Hypothalamus (tissue), 51 donors: Measurements from ENCODE around the gene KRT13.
"Not testable (repeated sequence)": the region's sequence is repeated elsewhere in the genome, so short reads cannot be mapped to it uniquely, and the experiment has no call there.

Experiments
- DNase-seq, 51 donors: peaks; one replicate each; lab custom pipeline; 2025; lab: John Stamatoyannopoulos, UW

The KRT13 gene

GRCh38 chr17:41505007-41505808, at the start of gene KRT13:
Gene KRT13, minus strand, starts transcription at chr17:41505612. Its CDS starts 62 bp downstream, at chr17:41505550.
- DNase-seq = no peak

GRCh38 chr17:41553987-41554680, 48.7 kb upstream of the KRT13 start:
- no peak for DNase-seq

- no peak for DNase-seq
These were observed 47.8 kb upstream of the KRT13 start for GRCh38 chr17:41553176-41553575.

- DNase-seq = no peak
These were observed 47.0 kb upstream of the KRT13 start for GRCh38 chr17:41552455-41552854.

GRCh38 chr17:41551365-41551764, 46.0 kb upstream of the KRT13 start:
- no peak for DNase-seq

- no peak for DNase-seq
These were observed 44.2 kb upstream of the KRT13 start for GRCh38 chr17:41549596-41550039.

GRCh38 chr17:41548844-41549595, 43.6 kb upstream of the KRT13 start:
- DNase-seq = peak in 49 of 51 donors; percentile 2 to 77 (median 37)

- DNase-seq = peak in 5 of 51 donors; percentile 3 to 63 (median 6)
These were observed 42.8 kb upstream of the KRT13 start for GRCh38 chr17:41547921-41548843.

- no peak for DNase-seq
These were observed 42.0 kb upstream of the KRT13 start for GRCh38 chr17:41547378-41547841.

- DNase-seq = no peak
These were observed 41.4 kb upstream of the KRT13 start for GRCh38 chr17:41546819-41547218.

GRCh38 chr17:41545829-41546410, 40.5 kb upstream of the KRT13 start:
- no peak for DNase-seq

- no peak for DNase-seq
These were observed 39.5 kb upstream of the KRT13 start for GRCh38 chr17:41544935-41545334.

GRCh38 chr17:41544491-41544892, 39.1 kb upstream of the KRT13 start:
- DNase-seq = no peak

- not testable (repeated sequence) for DNase-seq
These were observed 37.4 kb upstream of the KRT13 start for GRCh38 chr17:41542786-41543185.

- DNase-seq = no peak
These were observed 36.9 kb upstream of the KRT13 start for GRCh38 chr17:41542357-41542756.

- no peak for DNase-seq
These were observed 35.7 kb upstream of the KRT13 start for GRCh38 chr17:41540921-41541625.

- DNase-seq = no peak
These were observed 34.7 kb upstream of the KRT13 start for GRCh38 chr17:41539979-41540701.

GRCh38 chr17:41539071-41539492, 33.7 kb upstream of the KRT13 start:
- no peak for DNase-seq
